GM21526 (cell line): ENCODE measurements around the gene CDS2.

Experiments used
- ATAC-seq: cut with Tn5 transposase; IDR thresholded peaks from one replicate; pipeline ENCODE4 v1.9.1; 2021; ENCODE audit warnings: moderate library complexity; ENCODE audit not compliant: unreplicated experiment, low FRiP score

The CDS2 gene

GRCh38 chr20:5118220-5119142 lies 8.3 kb upstream of the CDS2 start:
- ATAC-seq: no peak

DNA sequence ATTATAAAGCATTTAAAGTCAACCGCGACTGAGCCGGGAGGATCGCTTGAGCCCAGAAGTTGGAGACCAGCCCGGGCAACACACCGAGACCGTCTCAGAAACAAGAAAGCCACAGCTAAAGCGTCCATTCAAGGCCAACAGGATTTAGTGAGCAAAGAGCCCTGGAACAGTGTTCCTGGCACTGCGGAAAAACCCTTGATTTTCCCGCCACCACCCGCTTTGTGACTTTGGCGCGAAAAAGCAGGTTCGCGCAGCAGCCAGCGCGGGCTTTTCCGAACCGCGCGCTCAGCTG lies 7.7 kb upstream of the CDS2 start:
- no peak for ATAC-seq

DNA sequence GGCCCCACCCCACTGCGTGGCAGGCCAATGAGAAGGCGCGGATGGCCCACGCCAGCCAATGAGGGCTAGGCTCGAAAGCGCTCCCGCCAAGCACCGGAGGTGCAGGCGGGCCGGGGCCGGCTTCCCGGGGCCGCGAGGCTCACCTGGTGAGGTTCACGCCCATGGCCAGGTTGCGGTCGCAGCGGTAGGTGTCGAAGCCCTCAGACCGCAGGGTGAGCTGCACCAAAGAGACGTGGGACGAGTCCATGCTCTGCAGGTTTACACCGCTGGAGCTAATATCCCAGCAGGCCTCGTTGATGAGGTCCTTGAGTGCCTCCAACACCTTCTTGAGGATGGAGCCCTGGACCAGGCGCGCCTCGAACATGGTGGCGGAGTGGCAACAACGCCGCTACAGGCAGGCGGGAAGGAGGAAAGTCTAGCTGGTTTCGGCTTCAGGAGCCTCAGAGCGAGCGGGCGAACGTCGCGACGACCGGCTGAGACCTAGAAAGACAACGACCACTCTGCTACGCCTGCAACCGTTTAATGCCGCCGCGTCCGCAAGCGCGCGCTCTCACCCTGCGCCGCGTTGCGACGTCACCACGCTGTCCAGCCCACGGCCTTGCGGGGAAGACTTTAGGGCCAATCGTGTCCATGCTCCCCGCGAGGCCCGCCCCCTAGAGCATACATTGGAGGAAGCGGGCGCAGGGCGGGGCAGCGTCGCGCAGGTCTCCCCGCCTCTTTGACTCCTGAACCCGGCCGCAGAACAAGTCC lies 7.2 kb upstream of the CDS2 start, which contains the start of gene PCNA:
Gene PCNA (minus strand): TSS at position 524 of the 750 bp plus-strand sequence. CDS start 160 bp downstream, at position 364.
- peak; percentile 88 for ATAC-seq

DNA sequence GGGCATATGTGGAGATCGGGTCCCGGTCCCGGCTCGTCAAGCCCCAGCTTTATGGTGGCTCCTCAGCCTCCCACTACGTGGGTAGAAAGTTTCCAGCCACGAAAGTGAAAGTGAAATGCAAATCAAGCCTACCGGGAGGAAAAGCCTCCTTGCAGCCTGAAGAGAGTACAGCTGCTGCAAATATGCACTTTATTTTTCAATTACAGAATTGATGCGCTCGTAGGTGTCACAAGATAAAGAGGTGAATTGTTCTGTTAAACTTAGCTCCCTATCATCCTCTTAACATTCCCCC lies 6.7 kb upstream of the CDS2 start:
- ATAC-seq: no peak

DNA sequence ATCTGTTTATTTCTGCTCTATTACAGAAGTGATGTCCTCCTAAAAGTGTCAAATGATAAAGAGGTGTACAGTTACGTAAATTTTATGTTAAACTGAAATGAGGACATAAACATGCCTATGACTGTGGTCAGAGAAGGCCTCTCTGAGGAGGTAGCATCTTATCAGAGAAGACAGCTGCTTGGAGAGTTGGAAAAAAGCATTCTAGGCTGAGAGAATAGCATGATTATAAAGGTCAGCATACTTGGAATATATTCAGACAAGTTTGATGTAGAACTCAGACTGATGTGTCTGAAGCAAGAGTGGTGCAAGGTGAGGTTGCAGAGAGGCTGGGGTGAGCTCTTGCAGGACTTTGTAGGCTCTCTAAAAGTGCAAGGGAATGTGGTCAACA lies 3.9 kb upstream of the CDS2 start:
- ATAC-seq: no peak

GRCh38 chr20:5127204-5127858 lies 523 bp downstream of the CDS2 start:
- ATAC-seq: peak; percentile 39

- no peak for ATAC-seq
Observed at GRCh38 chr20:5127859-5128424, 1.1 kb downstream of the CDS2 start.

GRCh38 chr20:5128886-5129285 lies 2.1 kb downstream of the CDS2 start:
- ATAC-seq: no peak

DNA sequence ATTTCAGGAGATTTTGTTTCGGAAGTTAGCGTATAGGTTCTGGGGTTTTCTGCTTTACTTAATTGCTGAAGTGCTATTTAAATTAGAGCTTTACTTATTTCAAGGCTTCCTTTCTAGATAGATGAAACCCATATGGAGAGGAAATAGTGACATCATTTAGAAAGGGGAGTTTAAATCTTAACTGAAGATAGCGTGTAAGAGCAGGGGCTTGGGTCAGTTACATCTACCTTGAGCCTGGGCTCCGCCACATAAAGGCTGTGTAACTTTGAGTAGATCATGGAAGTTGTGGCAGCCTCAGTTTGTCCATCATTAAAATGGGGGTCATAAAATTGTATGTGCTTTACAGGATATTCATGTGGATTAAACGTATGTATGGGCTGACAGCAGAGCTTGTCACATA lies 4.7 kb downstream of the CDS2 start:
- no peak for ATAC-seq

DNA sequence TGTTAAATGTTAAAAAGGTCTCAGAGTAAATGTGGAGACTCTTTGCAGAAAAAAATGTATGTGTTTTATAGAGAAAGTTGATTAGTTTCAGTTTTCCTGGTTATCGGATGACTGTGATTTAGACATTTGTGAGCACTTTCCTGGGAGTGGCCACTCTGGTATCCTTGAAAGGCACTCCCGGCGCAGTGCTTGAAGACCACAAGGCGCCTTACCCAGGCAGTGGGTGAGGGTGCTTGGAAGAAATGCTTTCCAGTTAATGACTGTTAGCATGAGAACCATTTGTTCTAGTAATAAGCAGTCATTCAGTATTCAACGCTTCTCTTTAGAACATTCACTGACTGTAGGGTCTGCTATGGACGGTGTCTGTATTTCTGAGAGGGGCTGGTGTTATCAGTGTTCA lies 7.2 kb downstream of the CDS2 start:
- no peak for ATAC-seq

- ATAC-seq: no peak
Observed at GRCh38 chr20:5135363-5136012, 8.7 kb downstream of the CDS2 start.

DNA sequence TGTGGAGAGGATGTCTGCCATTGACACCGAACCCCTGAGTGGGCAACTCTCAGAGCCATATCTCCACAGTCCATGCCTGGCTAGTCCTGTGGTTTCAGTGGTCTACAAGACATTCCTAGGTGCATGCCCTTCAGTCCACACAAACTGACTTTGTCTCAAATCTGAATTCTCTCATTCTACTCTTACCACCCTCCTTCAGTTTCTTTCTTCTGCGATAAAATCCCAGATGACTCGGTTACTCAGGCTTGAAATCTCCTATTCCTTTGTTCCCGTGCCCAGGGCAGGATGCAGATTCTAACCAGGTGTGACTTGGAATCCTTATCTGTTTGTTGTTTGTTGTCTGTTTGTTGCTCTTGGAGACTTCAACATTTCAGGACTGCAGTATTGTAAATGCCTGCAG lies 9.3 kb downstream of the CDS2 start:
- no peak for ATAC-seq

DNA sequence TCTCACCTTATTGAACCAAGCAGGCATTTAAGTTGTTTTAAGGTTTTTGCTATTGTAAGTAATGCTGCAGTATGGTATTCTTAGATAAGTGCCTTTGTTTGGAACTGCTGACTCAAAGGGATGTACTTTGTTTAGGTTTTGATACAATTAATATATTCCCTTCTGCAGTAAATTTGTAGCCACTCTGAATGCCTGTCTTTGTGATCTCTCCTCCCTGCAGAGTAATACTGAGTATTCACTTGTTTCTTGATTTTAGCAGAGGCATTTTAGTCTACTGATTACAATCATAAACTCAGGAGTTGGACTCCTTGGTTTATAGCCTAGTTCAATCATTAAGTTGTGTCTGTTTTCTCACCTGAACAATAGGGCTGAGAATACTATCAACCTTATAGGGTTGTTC lies 13.4 kb downstream of the CDS2 start:
- no peak for ATAC-seq

GRCh38 chr20:5141615-5142014 lies 14.8 kb downstream of the CDS2 start:
- no peak for ATAC-seq

DNA sequence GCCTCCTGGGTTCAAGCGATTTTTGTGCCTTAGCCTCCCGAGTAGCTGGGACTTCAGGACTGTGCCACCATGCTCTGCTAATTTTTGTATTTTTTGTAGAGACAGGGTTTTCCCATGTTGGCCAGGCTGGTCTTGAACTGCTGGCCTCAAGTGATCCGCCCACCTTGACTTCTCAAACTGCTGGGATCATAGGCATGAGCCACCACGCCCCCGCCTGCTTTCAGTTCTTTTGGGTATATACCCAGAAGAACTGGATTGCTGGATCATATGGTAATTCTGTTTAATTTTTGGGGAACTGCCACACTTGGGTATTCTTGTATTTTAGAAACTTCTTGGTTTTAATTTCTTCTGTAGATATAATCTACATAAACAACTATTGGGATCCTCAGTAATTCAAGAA lies 17.0 kb downstream of the CDS2 start:
- ATAC-seq: no peak

- ATAC-seq: no peak
Observed at GRCh38 chr20:5145365-5146098, 18.7 kb downstream of the CDS2 start.

DNA sequence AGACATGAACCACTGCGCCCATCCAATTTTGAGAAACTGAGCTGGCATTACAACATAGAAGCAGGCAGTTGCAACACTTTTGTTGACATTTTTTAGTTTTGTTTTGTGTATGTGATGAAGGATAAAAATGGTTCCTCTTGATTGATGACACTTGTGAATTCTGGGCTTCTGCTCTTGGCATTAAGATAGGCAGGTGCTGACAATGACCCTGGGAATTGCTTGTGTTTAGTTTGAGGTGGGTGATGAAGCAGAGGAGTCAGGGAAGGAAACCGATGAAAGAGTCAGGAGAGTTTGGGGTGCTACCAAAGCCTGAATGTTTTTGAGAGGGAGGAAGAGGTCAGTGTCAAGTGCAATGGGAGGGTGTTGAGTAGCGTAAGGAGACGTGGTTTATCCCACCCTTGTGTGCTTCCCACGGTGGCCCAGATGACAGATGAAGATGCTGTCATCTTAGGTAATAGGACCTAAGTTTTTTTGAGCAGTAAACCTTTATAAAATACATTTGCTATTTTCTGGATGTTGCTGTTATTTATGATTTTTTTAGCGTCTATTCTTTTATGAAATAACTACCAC lies 19.4 kb downstream of the CDS2 start:
- ATAC-seq: no peak

- ATAC-seq: no peak
Observed at GRCh38 chr20:5146871-5147592, 20.2 kb downstream of the CDS2 start.

DNA sequence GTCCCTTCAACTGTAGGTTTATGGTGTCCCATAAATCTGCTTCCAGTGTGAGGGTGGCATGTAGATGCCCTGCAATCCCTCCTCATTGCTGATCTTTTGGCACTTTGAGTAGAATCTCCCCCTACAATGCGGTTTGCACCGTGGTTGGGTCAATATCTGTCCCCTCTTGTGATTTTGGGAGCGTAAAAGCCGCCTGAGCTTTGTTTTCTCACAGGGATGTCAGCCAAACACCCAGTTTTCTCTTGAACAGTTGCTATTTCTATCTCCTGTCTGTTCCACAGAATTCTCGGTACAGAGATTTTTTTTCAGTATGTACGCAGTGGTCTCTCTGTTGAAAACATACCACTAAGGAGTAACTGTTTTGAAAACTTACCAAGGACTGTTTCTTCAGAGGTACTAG lies 21.8 kb downstream of the CDS2 start:
- no peak for ATAC-seq
